WTC11 (cell line): ENCODE results near the gene PRTFDC1.

Experiments
- ATF1 ChIP-seq: sonication (generic); formaldehyde crosslinking; IDR thresholded peaks from 2 replicates; pipeline ENCODE4 v1.8.1; 2023; ENCODE audit warnings: mild to moderate bottlenecking, moderate library complexity, missing genetic modification reagents
- ZNF396 ChIP-seq: fragments of 250-450 bp; sonication (Bioruptor Pico); IDR thresholded peaks from 2 replicates; pipeline ENCODE4 v1.8.0; 2021; ENCODE audit warnings: mild to moderate bottlenecking, moderate library complexity, borderline replicate concordance

GRCh38 chr10:24995072-24995471 lies 42.7 kb upstream of the PRTFDC1 start:
- no peak for TF ChIP-seq ATF1 (CRISPR knock-in tag)
- TF ChIP-seq ZNF396 (CRISPR knock-in tag): no peak
